ENCODE results near the gene ABI1. TPM values are rescaled to one million over a fixed set of nuclear protein-coding genes. Genes with fewer than 3 reads are reported as not detected.

The ABI1 gene
- total RNA-seq, 1 donor from 2014 or later, result 43.1 TPM

GRCh38 chr10:26821699-26822570 lies 38.8 kb downstream of the ABI1 start:
- peaks cover 2% of the 10 kb centered on the region for H3K27me3 Mint-ChIP-seq (ENCODE audit: insufficient read depth, low read depth)
- H3K79me2 ChIP-seq (ENCODE audit: low read depth), result peaks cover 77% of the 10 kb centered on the region
- peaks cover 11% of the 10 kb centered on the region for H3K4me1 ChIP-seq
- H3K4me3 Mint-ChIP-seq, result no peak overlapping the region
- no peaks in the 10 kb centered on the region for H3K9me3 Mint-ChIP-seq
- no peak overlapping the region for H3K4me3 ChIP-seq
- H3K4me1 Mint-ChIP-seq, result no peaks in the 10 kb centered on the region
- no peaks in the 10 kb centered on the region for H3K9me3 ChIP-seq (ENCODE audit: low read depth)
- no peaks in the 10 kb centered on the region for H3K27me3 ChIP-seq
- no peak overlapping the region for H3K9ac ChIP-seq
- peaks cover 6% of the 10 kb centered on the region for H3K36me3 Mint-ChIP-seq
- H3K36me3 ChIP-seq, result no peaks in the 10 kb centered on the region
- TF ChIP-seq EZH2phosphoT487 (IDR thresholded peaks at IDR 0.05) (no peak), CTCF (IDR thresholded peaks at IDR 0.05) (no peak), EZH2 (IDR thresholded peaks at IDR 0.05) (no peak)
- H4K20me1 ChIP-seq (ENCODE audit: low read depth), result peaks cover 9% of the 10 kb centered on the region
- H3F3A ChIP-seq (ENCODE audit: low read depth), result no peaks in the 10 kb centered on the region
- no peak overlapping the region for H2AFZ ChIP-seq (replicated peaks)
- DNase-seq (ENCODE audit: low spot score), result no peak
- no peak overlapping the region for H3K27ac ChIP-seq
- H3K4me2 ChIP-seq, result no peak overlapping the region
- no peak overlapping the region for H3K27ac Mint-ChIP-seq

- no peaks in the 10 kb centered on the region for H3F3A ChIP-seq (ENCODE audit: low read depth)
- Mint-ChIP-seq H3K4me1 (no peaks in the 10 kb centered on the region), H3K27me3 (ENCODE audit: insufficient read depth, low read depth) (no peaks in the 10 kb centered on the region), H3K36me3 (peaks cover 4% of the 10 kb centered on the region), H3K4me3 (no peak overlapping the region), H3K27ac (no peak overlapping the region), H3K9me3 (peaks cover 2% of the 10 kb centered on the region)
- H3K27me3 ChIP-seq, result no peaks in the 10 kb centered on the region
- TF ChIP-seq CTCF (IDR thresholded peaks at IDR 0.05), result no peak
- TF ChIP-seq EZH2phosphoT487 (IDR thresholded peaks at IDR 0.05), result no peak
- peaks cover 85% of the 10 kb centered on the region for H3K79me2 ChIP-seq (ENCODE audit: low read depth)
- no peak overlapping the region for H3K27ac ChIP-seq
- no peaks in the 10 kb centered on the region for H3K36me3 ChIP-seq
- DNase-seq (ENCODE audit: low spot score), result no peak
- H3K4me3 ChIP-seq, result no peak overlapping the region
- H3K9ac ChIP-seq, result no peak overlapping the region
- no peak overlapping the region for H3K4me2 ChIP-seq
- H3K4me1 ChIP-seq, result peaks cover 11% of the 10 kb centered on the region
- no peaks in the 10 kb centered on the region for H3K9me3 ChIP-seq (ENCODE audit: low read depth)
- peaks cover 11% of the 10 kb centered on the region for H4K20me1 ChIP-seq (ENCODE audit: low read depth)
- H2AFZ ChIP-seq (replicated peaks), result no peak overlapping the region
These were observed 45.3 kb downstream of the ABI1 start for GRCh38 chr10:26815500-26815899.

GRCh38 chr10:26810435-26811026 lies 50.2 kb downstream of the ABI1 start:
- Histone ChIP-seq H3K27me3 (no peaks in the 10 kb centered on the region), H3K9ac (no peak overlapping the region), H4K20me1 (ENCODE audit: low read depth) (peaks cover 15% of the 10 kb centered on the region), H3K4me2 (no peak overlapping the region), H2AFZ (replicated peaks) (no peak overlapping the region), H3K4me3 (no peak overlapping the region), H3K4me1 (peaks cover under 1% of the 10 kb centered on the region), H3K27ac (no peak overlapping the region), H3K36me3 (no peaks in the 10 kb centered on the region), H3F3A (ENCODE audit: low read depth) (no peaks in the 10 kb centered on the region), H3K9me3 (ENCODE audit: low read depth) (no peaks in the 10 kb centered on the region), H3K79me2 (ENCODE audit: low read depth) (peaks cover 71% of the 10 kb centered on the region)
- peaks cover 2% of the 10 kb centered on the region for H3K9me3 Mint-ChIP-seq
- no peak for DNase-seq (ENCODE audit: low spot score)
- H3K27ac Mint-ChIP-seq, result no peak overlapping the region
- no peak for TF ChIP-seq CTCF (IDR thresholded peaks at IDR 0.05)
- H3K4me3 Mint-ChIP-seq, result no peak overlapping the region
- H3K36me3 Mint-ChIP-seq, result peaks cover 4% of the 10 kb centered on the region
- no peaks in the 10 kb centered on the region for H3K27me3 Mint-ChIP-seq (ENCODE audit: insufficient read depth, low read depth)
- no peaks in the 10 kb centered on the region for H3K4me1 Mint-ChIP-seq
